ENCODE data around the gene RBFOX1.

Gene RBFOX1

GRCh38 chr16:7518158-7518557 is 185.5 kb downstream of the RBFOX1 start:
- Histone ChIP-seq H3K4me3 (ENCODE audit: low read depth, low read length) (no peak overlapping the region), H3K27me3 (no peaks in the 10 kb centered on the region), H3K9me3 (no peaks in the 10 kb centered on the region; the same call in 1 of the 2 replicates), H3K36me3 (no peaks in the 10 kb centered on the region), H3K4me1 (no peaks in the 10 kb centered on the region)
- DNase-seq, result no peak
- TF ChIP-seq, protein P1, sequence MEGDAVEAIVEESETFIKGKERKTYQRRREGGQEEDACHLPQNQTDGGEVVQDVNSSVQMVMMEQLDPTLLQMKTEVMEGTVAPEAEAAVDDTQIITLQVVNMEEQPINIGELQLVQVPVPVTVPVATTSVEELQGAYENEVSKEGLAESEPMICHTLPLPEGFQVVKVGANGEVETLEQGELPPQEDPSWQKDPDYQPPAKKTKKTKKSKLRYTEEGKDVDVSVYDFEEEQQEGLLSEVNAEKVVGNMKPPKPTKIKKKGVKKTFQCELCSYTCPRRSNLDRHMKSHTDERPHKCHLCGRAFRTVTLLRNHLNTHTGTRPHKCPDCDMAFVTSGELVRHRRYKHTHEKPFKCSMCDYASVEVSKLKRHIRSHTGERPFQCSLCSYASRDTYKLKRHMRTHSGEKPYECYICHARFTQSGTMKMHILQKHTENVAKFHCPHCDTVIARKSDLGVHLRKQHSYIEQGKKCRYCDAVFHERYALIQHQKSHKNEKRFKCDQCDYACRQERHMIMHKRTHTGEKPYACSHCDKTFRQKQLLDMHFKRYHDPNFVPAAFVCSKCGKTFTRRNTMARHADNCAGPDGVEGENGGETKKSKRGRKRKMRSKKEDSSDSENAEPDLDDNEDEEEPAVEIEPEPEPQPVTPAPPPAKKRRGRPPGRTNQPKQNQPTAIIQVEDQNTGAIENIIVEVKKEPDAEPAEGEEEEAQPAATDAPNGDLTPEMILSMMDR (IDR thresholded peaks at IDR 0.05; ENCODE audit: low read depth, low read length), result no peak

- no peaks in the 10 kb centered on the region for H3K4me1 ChIP-seq
- no peaks in the 10 kb centered on the region; the same call in 1 of the 2 replicates for H3K9me3 ChIP-seq
- TF ChIP-seq, protein P1 (IDR thresholded peaks at IDR 0.05; ENCODE audit: low read depth, low read length), result no peak
- DNase-seq, result no peak
- no peak overlapping the region for H3K4me3 ChIP-seq (ENCODE audit: low read depth, low read length)
- H3K36me3 ChIP-seq, result no peaks in the 10 kb centered on the region
- H3K27me3 ChIP-seq, result no peaks in the 10 kb centered on the region
Measured at GRCh38 chr16:7521834-7522233, 189.2 kb downstream of the RBFOX1 start.

DNA sequence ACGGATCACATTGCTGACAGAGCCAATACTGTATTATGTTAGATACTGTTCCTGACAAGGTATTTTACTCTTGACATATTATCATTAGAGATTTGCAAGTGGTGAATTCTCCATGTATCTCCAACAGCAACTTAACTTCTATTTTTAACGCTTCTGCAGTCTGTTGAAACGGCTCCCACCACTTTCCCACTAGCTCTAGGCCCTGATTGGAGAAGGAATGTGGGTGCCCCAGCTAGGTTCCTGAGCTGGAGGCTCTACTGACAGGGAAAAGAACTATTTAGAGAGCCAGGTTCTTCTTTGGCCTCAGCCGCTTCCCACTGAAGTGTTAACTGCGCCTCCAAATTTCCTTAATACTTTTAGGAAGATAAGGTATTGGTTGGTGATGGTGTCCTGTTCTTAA is 191.8 kb downstream of the RBFOX1 start:
- TF ChIP-seq, protein P1 (IDR thresholded peaks at IDR 0.05; ENCODE audit: low read depth, low read length), result no peak
- H3K4me3 ChIP-seq (ENCODE audit: low read depth, low read length), result no peak overlapping the region

DNA sequence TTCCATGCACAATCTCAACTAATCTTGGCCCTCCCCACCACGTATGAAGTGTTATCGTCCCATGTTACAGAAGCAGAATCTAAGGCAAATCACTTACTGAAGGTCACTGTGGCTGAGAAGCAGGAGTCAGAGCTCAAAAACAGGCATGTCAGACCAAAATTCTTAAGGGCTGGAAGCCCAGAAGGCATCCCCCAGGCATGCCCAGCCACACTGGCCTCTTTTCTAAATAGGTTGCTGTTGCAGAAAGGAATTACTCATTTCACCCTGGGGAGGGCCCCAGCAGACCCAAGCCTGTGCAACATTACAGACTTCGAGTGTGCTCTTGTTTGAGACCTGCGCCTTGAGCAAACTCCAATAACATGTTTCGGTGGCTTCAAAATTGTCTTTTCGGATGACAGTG is 194.1 kb downstream of the RBFOX1 start:
- Histone ChIP-seq H3K4me3 (ENCODE audit: low read depth, low read length) (no peak overlapping the region), H3K4me1 (no peaks in the 10 kb centered on the region), H3K27me3 (no peaks in the 10 kb centered on the region), H3K9me3 (no peaks in the 10 kb centered on the region; the same call in 1 of the 2 replicates), H3K36me3 (no peaks in the 10 kb centered on the region)
- no peak for DNase-seq
- TF ChIP-seq, protein P1 (IDR thresholded peaks at IDR 0.05; ENCODE audit: low read depth, low read length), result no peak

More for the DNA sequence above, 191.8 kb downstream of the RBFOX1 start:
- Histone ChIP-seq H3K27me3 (no peaks in the 10 kb centered on the region), H3K36me3 (no peaks in the 10 kb centered on the region), H3K9me3 (no peaks in the 10 kb centered on the region; the same call in 1 of the 2 replicates), H3K4me1 (no peaks in the 10 kb centered on the region)
- DNase-seq, result no peak

DNA sequence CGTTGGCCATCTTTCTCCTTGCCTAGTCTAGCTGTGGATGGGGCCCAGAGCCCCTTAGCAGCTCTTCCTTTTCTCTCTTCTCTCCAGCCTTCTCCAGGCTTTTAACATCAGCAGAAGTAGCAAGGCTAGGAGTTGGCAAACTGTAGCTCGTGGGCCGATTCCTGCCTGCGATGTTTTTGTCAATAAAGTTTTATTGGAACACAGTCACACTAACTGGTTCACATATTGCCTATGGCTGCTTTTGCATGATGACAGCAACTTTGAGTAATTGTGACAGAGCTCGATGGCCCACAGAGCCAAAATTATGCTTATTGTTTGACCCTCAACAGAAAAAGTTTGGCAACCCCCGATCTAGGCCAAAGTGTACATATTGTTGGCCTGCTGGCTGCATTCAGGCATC is 199.9 kb downstream of the RBFOX1 start:
- H3K4me1 ChIP-seq, result no peaks in the 10 kb centered on the region
- TF ChIP-seq, protein P1 (IDR thresholded peaks at IDR 0.05; ENCODE audit: low read depth, low read length), result no peak
- no peak for DNase-seq
- no peaks in the 10 kb centered on the region for H3K36me3 ChIP-seq
- H3K27me3 ChIP-seq, result no peaks in the 10 kb centered on the region
- no peaks in the 10 kb centered on the region; the same call in 1 of the 2 replicates for H3K9me3 ChIP-seq
- no peak overlapping the region for H3K4me3 ChIP-seq (ENCODE audit: low read depth, low read length)

- H3K4me3 ChIP-seq (ENCODE audit: low read depth, low read length), result no peak overlapping the region
- TF ChIP-seq, protein P1 (IDR thresholded peaks at IDR 0.05; ENCODE audit: low read depth, low read length), result no peak
- no peak for DNase-seq
- no peaks in the 10 kb centered on the region for H3K4me1 ChIP-seq
- no peaks in the 10 kb centered on the region for H3K9me3 ChIP-seq
- H3K36me3 ChIP-seq, result no peaks in the 10 kb centered on the region
- H3K27me3 ChIP-seq, result no peaks in the 10 kb centered on the region
Measured at GRCh38 chr16:7534749-7535148, 202.1 kb downstream of the RBFOX1 start.

All from BE2C (cell line).